Suprapubic skin (tissue), 4 donors: ENCODE results near the gene USP31.

Source experiments
- CTCF ChIP-seq, 2 donors: fragments of 200-600 bp in 1 of 2; fragments of 450-650 bp in 1 of 2; sonication (generic) in 1 of 2; IDR thresholded peaks; one replicate each; pipeline ENCODE4 v1.5.1; 2016 to 2019; ENCODE audit warnings: antibody characterized with exemption in 2 of 2, mild to moderate bottlenecking in 1 of 2, moderate library complexity in 1 of 2
- EP300 ChIP-seq: sonication (generic); formaldehyde crosslinking; IDR thresholded peaks from one replicate; pipeline ENCODE4 v1.6.1; 2017; ENCODE audit warnings: antibody characterized with exemption
- POLR2A ChIP-seq, 2 donors: fragments of 450-650 bp; IDR thresholded peaks; one replicate each; pipeline ENCODE4 v1.6.1; 2017; ENCODE audit warnings: antibody characterized with exemption in 2 of 2, mild to moderate bottlenecking in 2 of 2, moderate library complexity in 2 of 2
- POLR2AphosphoS5 ChIP-seq, 3 donors: sonication (generic); formaldehyde crosslinking; IDR thresholded peaks; one replicate each; pipeline ENCODE4 v1.6.1; 2017; ENCODE audit warnings: antibody characterized with exemption in 3 of 3

- no peak for TF ChIP-seq CTCF (IDR thresholded peaks at IDR 0.05)
- TF ChIP-seq POLR2A (IDR thresholded peaks at IDR 0.05), result no peak
- no peak for TF ChIP-seq POLR2AphosphoS5 (IDR thresholded peaks at IDR 0.05)
- TF ChIP-seq EP300, result no peak
Measured at GRCh38 chr16:23131036-23131435, 18.2 kb downstream of the USP31 start.
